ENCODE results near the gene ACSM2B. TPM values are rescaled to one million over a fixed set of nuclear protein-coding genes. Genes with fewer than 3 reads are reported as not detected.

ACSM2B gene
- total RNA-seq, 1 experiment from 2014 or later, result not detected

DNA sequence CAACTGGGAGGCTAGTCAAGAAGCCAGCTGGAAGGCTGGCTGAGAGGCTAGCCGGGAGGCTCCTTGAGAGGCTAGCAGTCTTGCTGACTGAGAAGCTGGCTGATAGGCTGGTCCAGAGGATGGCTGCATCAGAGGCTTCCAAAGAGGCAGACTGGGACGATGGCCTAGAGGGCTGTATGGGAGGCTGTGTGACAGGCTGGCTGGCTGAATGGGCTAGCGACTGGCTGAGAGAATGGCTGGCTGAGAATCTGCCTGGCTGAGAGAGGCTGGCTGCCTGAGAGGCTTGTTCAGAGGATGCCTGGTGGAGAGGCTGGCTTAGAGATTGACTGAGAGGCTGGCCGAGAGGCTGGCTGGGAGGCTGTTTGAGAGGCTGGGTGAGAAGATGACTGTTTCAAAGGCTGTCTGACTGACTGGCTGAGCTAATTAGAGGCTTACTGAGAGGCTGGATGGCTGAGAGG is 34.8 kb upstream of the ACSM2B start:
- TF ChIP-seq EGR1 (IDR thresholded peaks at IDR 0.05; ENCODE audit: low read depth), result no peak
- TF ChIP-seq, protein P1, sequence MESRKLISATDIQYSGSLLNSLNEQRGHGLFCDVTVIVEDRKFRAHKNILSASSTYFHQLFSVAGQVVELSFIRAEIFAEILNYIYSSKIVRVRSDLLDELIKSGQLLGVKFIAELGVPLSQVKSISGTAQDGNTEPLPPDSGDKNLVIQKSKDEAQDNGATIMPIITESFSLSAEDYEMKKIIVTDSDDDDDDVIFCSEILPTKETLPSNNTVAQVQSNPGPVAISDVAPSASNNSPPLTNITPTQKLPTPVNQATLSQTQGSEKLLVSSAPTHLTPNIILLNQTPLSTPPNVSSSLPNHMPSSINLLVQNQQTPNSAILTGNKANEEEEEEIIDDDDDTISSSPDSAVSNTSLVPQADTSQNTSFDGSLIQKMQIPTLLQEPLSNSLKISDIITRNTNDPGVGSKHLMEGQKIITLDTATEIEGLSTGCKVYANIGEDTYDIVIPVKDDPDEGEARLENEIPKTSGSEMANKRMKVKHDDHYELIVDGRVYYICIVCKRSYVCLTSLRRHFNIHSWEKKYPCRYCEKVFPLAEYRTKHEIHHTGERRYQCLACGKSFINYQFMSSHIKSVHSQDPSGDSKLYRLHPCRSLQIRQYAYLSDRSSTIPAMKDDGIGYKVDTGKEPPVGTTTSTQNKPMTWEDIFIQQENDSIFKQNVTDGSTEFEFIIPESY (IDR thresholded peaks at IDR 0.05; ENCODE audit: extremely low read depth, insufficient replicate concordance, low read length), result no peak
- no peak for TF ChIP-seq YY1 (IDR thresholded peaks at IDR 0.05; ENCODE audit: extremely low read depth, insufficient replicate concordance, low read depth, low read length)
- TF ChIP-seq CBX3 (IDR thresholded peaks at IDR 0.05; ENCODE audit: low read depth), result no peak
- no peak for TF ChIP-seq REST (IDR thresholded peaks at IDR 0.05; ENCODE audit: low read depth)
- no peak for TF ChIP-seq JUND (IDR thresholded peaks at IDR 0.05)
- TF ChIP-seq CEBPB (IDR thresholded peaks at IDR 0.05; ENCODE audit: low read depth), result no peak
- TF ChIP-seq ZNF274 (IDR thresholded peaks at IDR 0.05; ENCODE audit: low read depth, low read length), result no peak
- no peak for TF ChIP-seq ATF3 (IDR thresholded peaks at IDR 0.05)
- TF ChIP-seq FOSL1 (IDR thresholded peaks at IDR 0.05; ENCODE audit: low read depth), result no peak
- TF ChIP-seq MAX (IDR thresholded peaks at IDR 0.05), result no peak
- no peak for TF ChIP-seq ZFX (IDR thresholded peaks at IDR 0.05)
- TF ChIP-seq EZH2phosphoT487 (IDR thresholded peaks at IDR 0.05; ENCODE audit: borderline replicate concordance), result no peak
- no peak for TF ChIP-seq POLR2AphosphoS5 (IDR thresholded peaks at IDR 0.05; ENCODE audit: low read depth, low read length)
- TF ChIP-seq RAD21 (IDR thresholded peaks at IDR 0.05; ENCODE audit: low read depth), result no peak
- TF ChIP-seq SIN3A (IDR thresholded peaks at IDR 0.05; ENCODE audit: low read depth), result no peak
- no peak for TF ChIP-seq SP1 (IDR thresholded peaks at IDR 0.05; ENCODE audit: low read depth)
- Histone ChIP-seq H3K36me3 (ENCODE audit: control insufficient read depth in 1 of 2, insufficient read depth in 2 of 2, low read length in 2 of 2) (no peaks in the 10 kb centered on the region), H3K79me2 (ENCODE audit: insufficient read depth, low read length) (no peaks in the 10 kb centered on the region), H3K9me3 (ENCODE audit: control insufficient read depth in 1 of 2, insufficient read depth in 1 of 2, low read depth in 1 of 2, low read length in 2 of 2) (no peaks in the 10 kb centered on the region), H2AFZ (ENCODE audit: low read depth, low read length, poor library complexity, severe bottlenecking) (no peak overlapping the region), H3K4me3 (replicated peaks in 1 of 2; ENCODE audit: low read depth in 1 of 2, low read length in 2 of 2) (no peak overlapping the region), H4K20me1 (ENCODE audit: insufficient read depth) (no peaks in the 10 kb centered on the region), H3K4me2 (ENCODE audit: low read length) (no peak overlapping the region), H3K27ac (ENCODE audit: low read depth, low read length) (no peak overlapping the region), H3K4me1 (ENCODE audit: control insufficient read depth in 1 of 2, insufficient read depth in 2 of 2, low read length in 2 of 2) (no peaks in the 10 kb centered on the region), H3K9ac (ENCODE audit: low read length) (no peak overlapping the region), H3K9me2 (ENCODE audit: insufficient read depth) (peaks cover 3% of the 10 kb centered on the region; the same call in 1 of the 2 replicates), H3K27me3 (ENCODE audit: insufficient read depth, low read length) (peaks cover 56% of the 10 kb centered on the region)
- intact Hi-C loops (cut with micrococcal nuclease), result no loop called here
- POLR2A ChIA-PET, result no interaction called here
- ATAC-seq, result no peak
- DNase-seq (ENCODE audit: low read depth, low spot score), result no peak
- no TSS peak for BruUV-seq (replicated peaks)
- RAD21 ChIA-PET (ENCODE audit: low non-redundant PET in 1 of 2, low total read pairs in 2 of 2, uncharacterized antibody in 2 of 2, unreplicated experiment in 2 of 2), result no interaction called here
- CTCF ChIA-PET, result no interaction called here
